ACC112 (cell line): ENCODE results near the gene CCDC27.

Experiments used
- H2AFZ ChIP-seq: fragments of 200-600 bp; sonication (generic); one replicate; pipeline ENCODE4 v1.6.0; 2017; ENCODE audit warnings: antibody characterized with exemption, low read length; ENCODE audit not compliant: unreplicated experiment
- H3K27ac ChIP-seq: fragments of 200-600 bp; sonication (generic); 2 replicates; pipeline ENCODE4 v1.5.1; 2014; ENCODE audit warnings: low read depth, mild to moderate bottlenecking, antibody characterized with exemption, low read length, moderate library complexity
- H3K27me3 ChIP-seq: fragments of 200-600 bp; sonication (generic); 2 replicates; pipeline ENCODE4 v1.6.1; 2014; ENCODE audit warnings: mild to moderate bottlenecking, antibody characterized with exemption, low read length, moderate library complexity, mixed read lengths; ENCODE audit not compliant: insufficient read depth
- H3K36me3 ChIP-seq: fragments of 200-600 bp; sonication (generic); 2 replicates; pipeline ENCODE4 v1.6.1; 2016; ENCODE audit warnings: mild to moderate bottlenecking, antibody characterized with exemption, low read length, moderate library complexity, mixed read lengths; ENCODE audit not compliant: insufficient read depth
- H3K4me1 ChIP-seq: fragments of 200-600 bp; sonication (generic); one replicate; pipeline ENCODE4 v1.6.1; 2016; ENCODE audit warnings: low read length, mixed read lengths; ENCODE audit not compliant: insufficient read depth, unreplicated experiment, control insufficient read depth
- H3K4me3 ChIP-seq: fragments of 200-600 bp; sonication (generic); 2 replicates; pipeline ENCODE4 v1.5.1; 2014; ENCODE audit warnings: mild to moderate bottlenecking, low read depth, low read length
- H3K79me2 ChIP-seq: fragments of 200-600 bp; sonication (generic); one replicate; pipeline ENCODE4 v1.6.0; 2016; ENCODE audit warnings: low read length; ENCODE audit not compliant: control insufficient read depth, unreplicated experiment, insufficient read depth

The CCDC27 gene

DNA sequence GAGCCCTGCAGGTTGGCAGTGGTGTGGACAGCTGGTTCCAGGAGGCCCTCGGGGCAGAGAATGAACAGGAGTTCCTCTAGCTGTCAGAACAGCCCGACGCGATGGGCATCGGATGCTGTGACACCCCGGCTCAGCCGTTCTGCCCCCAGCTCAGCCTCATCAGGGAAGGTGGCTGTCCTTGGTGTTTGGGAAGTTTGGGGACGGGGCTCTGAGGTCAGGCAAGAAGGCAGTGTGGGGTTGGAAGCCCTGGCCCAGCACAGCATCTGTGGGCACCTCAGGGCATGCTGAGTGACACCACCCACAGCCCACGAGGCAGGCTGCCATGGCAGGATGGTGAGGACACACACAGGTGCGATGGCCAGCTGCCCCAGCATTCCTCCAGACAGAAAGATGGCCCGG, 40.9 kb upstream of the CCDC27 start:
- Histone ChIP-seq H3K36me3 (no peaks in the 10 kb centered on the region), H3K4me1 (no peaks in the 10 kb centered on the region), H3K4me3 (no peak overlapping the region), H2AFZ (no peak overlapping the region), H3K27ac (no peak overlapping the region), H3K79me2 (no peaks in the 10 kb centered on the region), H3K27me3 (peaks cover 63% of the 10 kb centered on the region)

DNA sequence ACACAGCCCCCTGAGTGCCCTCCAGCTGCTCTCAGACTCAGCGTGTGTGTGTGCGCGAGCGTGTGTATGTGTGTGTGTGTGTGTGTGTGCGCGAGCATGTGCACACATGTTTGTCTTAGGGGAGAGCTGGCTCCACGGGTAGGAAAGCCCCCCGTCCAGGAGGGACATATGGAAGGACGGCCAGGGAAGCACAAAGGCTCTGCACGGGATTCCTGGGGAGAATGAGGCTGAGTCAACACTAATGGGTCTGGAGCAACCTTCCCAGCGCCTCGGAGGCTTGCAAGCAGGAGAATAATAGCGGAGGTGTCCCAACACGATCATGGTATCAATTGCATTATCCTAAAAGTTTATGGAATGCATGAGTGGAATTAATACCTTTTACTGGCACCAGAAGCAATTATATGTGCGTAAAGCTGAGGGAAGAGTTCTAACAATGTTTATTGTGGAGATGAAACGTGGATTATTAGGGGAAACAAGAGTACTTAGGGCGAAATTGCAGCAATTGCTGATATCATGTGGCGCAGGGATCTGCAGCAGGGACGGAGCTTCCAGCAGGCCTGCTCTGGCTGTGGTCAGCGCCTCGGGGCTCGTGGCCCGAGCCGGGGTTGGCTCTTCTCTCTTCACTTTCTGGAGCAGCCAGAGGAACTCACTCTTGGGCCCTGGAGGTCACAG, 40.3 kb upstream of the CCDC27 start:
- no peak overlapping the region for H3K27ac ChIP-seq
- no peaks in the 10 kb centered on the region for H3K4me1 ChIP-seq
- H3K4me3 ChIP-seq = no peak overlapping the region
- no peak overlapping the region for H2AFZ ChIP-seq
- peaks cover 61% of the 10 kb centered on the region for H3K27me3 ChIP-seq
- no peaks in the 10 kb centered on the region for H3K36me3 ChIP-seq
- H3K79me2 ChIP-seq = no peaks in the 10 kb centered on the region

DNA sequence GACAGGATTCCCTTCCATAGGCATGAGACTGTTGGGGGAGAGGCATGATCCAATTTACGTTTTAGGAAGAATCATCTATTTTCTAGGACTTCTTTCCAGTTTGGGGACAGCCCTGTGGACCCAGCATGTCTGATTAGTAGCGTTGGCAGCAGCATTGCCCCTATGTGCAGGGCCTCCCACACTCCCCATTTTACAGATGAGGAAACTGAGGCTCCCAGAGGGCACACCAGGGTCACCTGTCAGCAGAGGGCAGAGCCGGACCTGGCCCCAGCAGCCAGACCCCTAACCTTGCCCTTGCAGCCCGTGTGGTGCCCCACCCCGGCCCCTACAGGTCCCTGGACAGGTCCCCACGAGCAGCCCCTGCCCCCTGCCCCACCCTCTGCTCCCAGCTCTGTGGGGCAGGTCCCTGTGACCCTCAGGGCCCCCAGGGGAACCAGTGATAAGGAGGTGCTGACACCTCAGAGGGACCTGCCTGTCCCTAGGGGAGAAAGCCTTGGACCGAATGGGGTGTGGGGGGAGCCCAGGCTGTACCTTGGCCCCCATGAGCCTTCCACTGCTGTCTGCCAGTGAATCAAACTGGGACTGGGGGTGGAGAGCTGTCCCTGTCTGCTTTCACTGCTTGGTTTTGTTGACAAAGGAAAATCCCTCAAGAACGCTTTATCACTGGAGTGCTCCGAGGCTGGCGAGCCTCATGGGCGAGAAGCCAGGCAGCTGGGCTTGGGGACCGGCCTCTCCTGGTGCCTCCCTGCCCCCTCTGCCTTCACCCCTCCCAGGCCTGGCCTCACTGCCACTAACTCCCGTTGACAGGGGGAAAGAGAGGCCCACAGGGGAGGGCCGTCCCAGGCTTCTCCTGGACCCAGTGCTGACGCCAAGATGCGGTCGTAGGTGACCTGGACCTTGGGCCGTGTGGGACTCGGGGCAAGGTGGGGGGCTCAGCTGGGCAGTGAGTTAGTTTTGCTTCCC, 39.4 kb upstream of the CCDC27 start:
- H3K4me3 ChIP-seq = no peak overlapping the region
- no peak overlapping the region for H3K27ac ChIP-seq
- H2AFZ ChIP-seq = no peak overlapping the region
- peaks cover 53% of the 10 kb centered on the region for H3K27me3 ChIP-seq
- H3K4me1 ChIP-seq = no peaks in the 10 kb centered on the region
- no peaks in the 10 kb centered on the region for H3K79me2 ChIP-seq
- no peaks in the 10 kb centered on the region for H3K36me3 ChIP-seq

DNA sequence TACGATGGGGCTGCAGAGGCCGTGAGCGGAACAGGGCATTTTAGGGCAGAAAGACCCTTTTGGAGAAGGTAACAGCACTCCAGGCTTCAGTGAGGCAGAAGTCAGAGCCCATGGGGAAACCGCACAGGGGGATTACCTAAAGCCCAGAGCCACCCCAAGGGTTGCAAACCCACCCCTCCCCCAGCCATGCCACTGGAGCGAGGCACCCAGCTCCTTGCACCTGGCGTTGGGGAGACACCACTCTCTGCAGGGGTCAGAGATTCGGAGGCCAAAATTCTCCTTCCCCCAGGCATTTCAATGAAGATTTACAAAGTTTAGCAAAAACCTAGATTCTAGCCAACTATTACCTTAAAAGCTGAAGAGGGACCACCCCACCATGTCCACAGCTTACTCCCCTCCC, 38.4 kb upstream of the CCDC27 start:
- no peaks in the 10 kb centered on the region for H3K36me3 ChIP-seq
- H3K27me3 ChIP-seq = peaks cover 43% of the 10 kb centered on the region
- no peak overlapping the region for H3K27ac ChIP-seq
- H2AFZ ChIP-seq = no peak overlapping the region
- H3K4me1 ChIP-seq = no peaks in the 10 kb centered on the region
- H3K4me3 ChIP-seq = no peak overlapping the region
- no peaks in the 10 kb centered on the region for H3K79me2 ChIP-seq

DNA sequence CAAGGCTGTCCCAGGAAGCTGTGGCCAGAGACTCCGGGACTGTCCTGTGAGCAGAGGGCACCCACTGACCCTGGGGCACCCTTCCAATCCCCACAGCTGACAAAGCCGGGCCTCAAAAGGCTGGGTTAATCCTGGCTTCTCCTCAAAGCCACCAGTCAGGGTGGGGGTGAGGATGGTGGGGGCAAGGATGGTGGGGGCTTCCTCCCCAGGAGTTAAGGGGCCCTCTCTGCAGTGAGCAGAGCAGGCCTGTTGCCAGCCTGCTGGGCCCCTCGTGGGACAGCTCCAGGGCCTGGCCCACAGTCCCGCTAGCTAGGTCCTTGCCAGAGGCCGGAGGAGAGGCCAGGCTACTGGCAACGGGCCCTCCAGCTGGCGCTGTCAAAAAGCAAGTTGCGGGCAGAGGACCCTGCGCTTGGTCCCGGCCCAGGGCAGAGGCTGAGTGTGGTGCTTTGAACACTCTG, 37.9 kb upstream of the CCDC27 start:
- Histone ChIP-seq H3K27me3 (peaks cover 42% of the 10 kb centered on the region), H3K27ac (no peak overlapping the region), H3K79me2 (no peaks in the 10 kb centered on the region), H2AFZ (no peak overlapping the region), H3K36me3 (no peaks in the 10 kb centered on the region), H3K4me1 (no peaks in the 10 kb centered on the region), H3K4me3 (no peak overlapping the region)

DNA sequence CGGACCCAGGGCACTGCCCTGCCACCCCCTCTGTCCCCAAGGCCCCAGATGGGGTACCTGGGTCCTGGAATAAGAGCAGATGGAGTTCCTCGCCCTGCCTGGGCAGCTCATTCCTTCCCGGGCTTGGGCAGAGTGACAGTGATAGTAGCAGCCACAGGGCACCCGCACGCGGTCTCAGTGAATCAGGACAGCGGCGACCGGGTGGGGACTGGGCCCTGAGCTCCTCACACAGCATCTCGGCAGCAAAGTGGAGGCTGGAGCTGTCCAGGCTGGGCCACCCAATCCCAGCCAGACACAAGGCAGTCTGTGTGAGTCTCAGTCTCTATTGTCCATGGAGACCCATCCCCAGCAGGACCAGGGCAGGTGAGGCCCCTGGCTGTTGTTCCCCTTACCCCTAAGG, 37.4 kb upstream of the CCDC27 start:
- no peaks in the 10 kb centered on the region for H3K36me3 ChIP-seq
- H3K4me1 ChIP-seq = no peaks in the 10 kb centered on the region
- H3K27ac ChIP-seq = no peak overlapping the region
- H3K27me3 ChIP-seq = peaks cover 39% of the 10 kb centered on the region
- H3K79me2 ChIP-seq = no peaks in the 10 kb centered on the region
- no peak overlapping the region for H2AFZ ChIP-seq
- H3K4me3 ChIP-seq = no peak overlapping the region

DNA sequence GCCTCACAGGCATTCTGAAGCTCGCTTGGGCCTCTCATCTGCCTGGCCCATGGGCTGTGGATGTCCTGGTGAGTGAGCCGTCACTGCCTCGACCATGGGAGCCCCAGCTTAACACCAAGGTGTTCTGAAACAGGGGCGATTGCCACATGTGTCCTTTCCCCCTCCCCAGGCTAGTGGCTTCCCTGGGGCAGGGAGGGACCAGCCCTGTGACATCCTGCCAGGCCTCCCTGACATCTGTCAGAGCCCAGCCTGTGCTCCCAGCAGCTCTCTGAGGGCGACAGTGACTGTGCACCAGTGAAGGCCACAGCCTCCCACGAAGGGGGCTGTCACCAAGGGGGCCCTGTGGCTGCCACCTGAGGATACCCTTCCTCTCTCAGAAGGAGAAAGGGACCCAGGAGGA, 35.9 kb upstream of the CCDC27 start:
- Histone ChIP-seq H3K36me3 (no peaks in the 10 kb centered on the region), H3K27me3 (peaks cover 29% of the 10 kb centered on the region), H3K4me3 (no peak overlapping the region), H2AFZ (no peak overlapping the region), H3K79me2 (no peaks in the 10 kb centered on the region), H3K4me1 (no peaks in the 10 kb centered on the region), H3K27ac (no peak overlapping the region)

DNA sequence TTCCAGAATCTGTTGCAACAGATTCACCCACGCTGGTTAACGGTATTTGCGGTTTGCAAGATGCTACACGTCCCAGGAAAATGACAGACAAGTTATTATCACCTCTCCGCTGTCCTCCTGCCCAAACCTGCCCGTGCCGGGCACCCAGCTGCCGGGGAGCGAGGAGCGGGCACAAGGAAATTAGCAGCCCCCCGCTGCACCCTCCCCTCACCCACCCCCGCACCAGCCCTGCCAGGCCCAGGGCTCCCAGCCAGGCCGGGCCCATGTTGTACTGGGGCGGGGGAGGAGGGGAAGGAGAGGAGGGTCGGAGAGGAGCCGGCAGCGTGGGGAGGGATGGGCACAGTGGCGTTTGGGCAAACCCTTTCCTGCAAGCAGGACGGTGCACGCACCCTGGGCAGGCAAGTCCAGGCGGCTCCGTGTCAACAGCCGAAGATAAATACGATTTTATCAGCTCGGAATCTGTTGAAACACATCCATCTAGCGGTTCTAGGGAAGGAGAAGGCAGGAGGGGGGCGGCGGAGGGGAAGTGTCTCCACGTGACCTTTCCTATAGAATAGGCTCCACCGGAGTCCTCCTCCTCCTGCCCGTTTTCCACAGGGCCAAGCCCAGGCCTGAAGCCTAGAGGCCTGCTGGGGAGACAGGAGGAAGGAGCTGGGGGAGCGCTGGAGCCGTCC, 35.1 kb upstream of the CCDC27 start:
- H3K27me3 ChIP-seq = peaks cover 22% of the 10 kb centered on the region
- H3K4me3 ChIP-seq = no peak overlapping the region
- H3K27ac ChIP-seq = no peak overlapping the region
- H2AFZ ChIP-seq = no peak overlapping the region
- H3K36me3 ChIP-seq = no peaks in the 10 kb centered on the region
- H3K79me2 ChIP-seq = no peaks in the 10 kb centered on the region
- H3K4me1 ChIP-seq = no peaks in the 10 kb centered on the region

DNA sequence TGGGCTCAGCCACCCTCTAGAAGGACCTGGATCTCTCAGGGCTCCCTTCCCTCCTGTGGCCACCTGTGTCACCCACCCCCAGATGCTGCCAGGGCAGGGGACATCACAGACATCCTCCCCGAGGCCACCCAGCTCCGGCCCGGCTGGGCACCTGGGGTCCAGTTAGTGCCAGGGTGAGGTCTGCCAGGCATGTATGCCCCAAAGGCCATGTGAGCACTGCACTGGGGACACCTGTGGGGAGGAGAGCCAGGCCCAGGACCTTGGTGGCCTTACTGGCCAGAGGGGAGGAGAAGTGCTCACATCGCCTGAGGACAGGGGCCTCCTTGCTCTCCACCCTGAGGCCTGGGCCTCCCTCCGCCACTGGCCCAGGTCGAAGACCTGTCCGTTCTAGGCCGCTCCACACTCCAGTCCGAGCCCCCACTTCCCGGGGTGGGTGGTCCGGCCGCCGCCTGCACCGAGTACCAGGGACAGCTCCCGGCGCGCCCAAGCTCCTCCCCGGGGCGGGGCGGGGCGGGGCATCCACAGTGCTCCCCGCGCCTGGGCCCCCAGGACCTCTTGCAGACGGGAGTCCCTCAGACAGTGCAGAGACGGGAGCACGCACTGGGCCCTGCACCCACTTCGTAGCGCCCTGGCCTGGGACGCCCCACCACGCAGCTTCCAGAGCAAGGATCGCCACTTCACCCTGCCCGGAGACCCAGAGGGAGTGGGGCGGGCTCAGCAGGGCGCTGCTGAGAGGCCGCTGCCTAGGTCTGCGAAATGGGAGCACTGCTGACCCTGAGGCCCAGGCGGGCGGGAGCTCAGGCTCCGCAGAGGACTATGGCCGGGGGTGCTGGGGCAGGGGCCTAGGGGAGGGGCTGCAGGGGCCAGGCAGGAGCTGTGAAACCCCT, 34.3 kb upstream of the CCDC27 start:
- peaks cover 14% of the 10 kb centered on the region for H3K27me3 ChIP-seq
- no peaks in the 10 kb centered on the region for H3K36me3 ChIP-seq
- no peak overlapping the region for H3K27ac ChIP-seq
- no peak overlapping the region for H2AFZ ChIP-seq
- no peaks in the 10 kb centered on the region for H3K4me1 ChIP-seq
- H3K4me3 ChIP-seq = no peak overlapping the region
- H3K79me2 ChIP-seq = no peaks in the 10 kb centered on the region

DNA sequence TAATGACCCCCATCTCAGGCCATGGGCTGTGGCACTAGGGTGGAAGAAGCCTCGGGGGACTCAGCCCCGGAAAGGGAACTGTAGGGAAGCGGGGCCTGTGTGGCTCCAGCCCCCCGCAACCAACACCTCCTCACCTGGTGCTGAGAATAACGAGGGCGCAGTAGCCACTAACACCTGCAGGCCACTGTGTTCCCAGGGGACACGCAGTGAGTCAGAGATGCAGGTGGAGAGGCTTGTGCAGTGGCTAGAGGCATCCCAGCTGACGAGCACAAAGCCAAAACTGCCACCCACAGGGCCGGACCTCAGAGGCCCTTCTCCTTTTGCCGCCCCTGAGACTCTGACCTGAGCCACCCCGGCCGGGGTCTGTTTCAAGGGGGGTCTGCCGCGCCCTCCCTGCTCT, 33.5 kb upstream of the CCDC27 start:
- no peaks in the 10 kb centered on the region for H3K36me3 ChIP-seq
- H2AFZ ChIP-seq = no peak overlapping the region
- H3K27me3 ChIP-seq = peaks cover 11% of the 10 kb centered on the region
- no peak overlapping the region for H3K4me3 ChIP-seq
- H3K4me1 ChIP-seq = no peaks in the 10 kb centered on the region
- no peaks in the 10 kb centered on the region for H3K79me2 ChIP-seq
- H3K27ac ChIP-seq = no peak overlapping the region
